SIG-M5 (cell line): Measurements from ENCODE around the gene RPL13.
A peak's percentile ranks its signal among the peaks of the same experiment; 100 is the strongest.

Experiments used
- DNase-seq: peaks from one replicate; lab custom pipeline; 2025; lab: John Stamatoyannopoulos, UW

RPL13 gene

GRCh38 chr16:89560378-89561141 lies at the start of gene RPL13:
Gene RPL13, plus strand, starts transcription at chr16:89560682. Its CDS starts 278 bp downstream, at chr16:89560960.
- DNase-seq: peak; percentile 79

DNA sequence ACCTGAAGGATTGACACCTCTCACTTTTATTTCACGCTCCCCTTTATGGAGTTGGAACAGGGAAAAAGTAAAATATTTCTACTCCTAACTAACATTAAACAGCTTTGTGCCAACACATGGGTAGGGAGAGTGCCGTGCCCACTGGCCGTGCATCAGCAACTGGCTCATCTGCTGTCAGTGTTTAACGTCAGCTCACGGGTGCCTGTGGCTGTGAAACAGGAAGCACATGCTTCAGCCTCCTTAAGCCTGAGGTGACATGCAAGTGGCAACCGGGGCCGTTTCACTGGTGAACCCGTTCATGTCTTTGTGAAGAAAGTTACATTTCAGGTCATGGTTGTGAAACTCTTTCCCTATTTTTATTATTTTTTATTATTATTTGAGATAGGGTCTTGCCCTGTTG lies 49.1 kb upstream of the RPL13 start:
- no peak for DNase-seq

DNA sequence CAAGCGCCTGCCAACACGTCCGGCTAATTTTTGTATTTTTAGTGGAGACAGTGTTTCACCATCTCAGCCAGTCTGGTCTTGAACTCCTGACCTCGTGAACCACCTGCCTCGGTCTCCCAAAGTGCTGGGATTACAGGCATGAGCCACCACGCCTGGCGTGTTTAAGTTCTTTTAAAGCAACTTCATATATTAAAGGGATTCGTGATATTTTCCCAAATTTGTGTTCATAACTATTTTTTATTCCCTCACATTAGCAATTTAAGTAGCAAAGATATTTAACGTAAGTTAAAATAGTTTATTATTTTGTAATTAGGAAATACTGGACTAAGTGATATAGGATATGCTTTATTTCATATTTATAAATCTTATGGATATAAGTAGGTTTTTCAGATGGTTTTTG lies 48.0 kb upstream of the RPL13 start:
- no peak for DNase-seq

DNA sequence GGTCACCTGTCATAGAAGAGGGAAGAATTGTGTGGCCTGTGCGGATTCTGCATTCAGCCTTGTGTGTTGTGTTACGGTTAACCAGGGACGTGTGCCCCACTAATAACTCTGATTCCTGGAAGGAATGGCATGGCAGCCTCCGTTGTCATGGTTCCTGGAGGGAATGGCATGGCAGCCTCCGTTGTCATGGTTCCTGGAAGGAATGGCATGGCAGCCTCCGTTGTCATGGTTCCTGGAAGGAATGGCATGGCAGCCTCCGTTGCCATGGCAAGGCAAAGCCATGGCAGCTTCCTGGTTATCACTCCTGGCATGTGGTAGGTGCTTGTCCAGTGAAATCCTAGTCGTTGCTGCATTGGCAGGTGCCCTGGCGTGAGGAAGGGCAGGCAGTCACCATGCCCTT lies 43.4 kb upstream of the RPL13 start:
- no peak for DNase-seq

DNA sequence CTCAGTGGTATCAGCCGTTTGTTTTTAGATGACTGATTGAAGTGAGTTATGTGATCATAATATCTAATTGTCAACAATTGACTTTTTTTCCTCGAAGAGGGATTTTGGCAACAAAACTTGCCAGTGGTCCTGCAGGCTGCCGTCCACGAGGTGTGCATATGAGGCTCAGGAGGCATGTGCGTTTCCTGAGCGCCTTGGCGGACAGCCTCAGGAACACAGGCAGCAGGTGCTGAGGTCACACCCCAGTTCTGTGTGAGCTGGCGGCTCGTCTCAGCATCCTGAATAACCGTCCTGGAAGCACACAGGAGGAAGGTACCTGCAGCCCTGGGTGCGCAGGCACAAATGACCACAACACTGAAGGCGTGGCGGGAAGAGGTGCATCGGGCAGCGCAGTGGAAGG lies 40.6 kb upstream of the RPL13 start:
- no peak for DNase-seq

- DNase-seq: no peak
Measured at GRCh38 chr16:89522287-89522686, 38.2 kb upstream of the RPL13 start.

- no peak for DNase-seq
Measured at GRCh38 chr16:89523680-89524344, 36.7 kb upstream of the RPL13 start.

DNA sequence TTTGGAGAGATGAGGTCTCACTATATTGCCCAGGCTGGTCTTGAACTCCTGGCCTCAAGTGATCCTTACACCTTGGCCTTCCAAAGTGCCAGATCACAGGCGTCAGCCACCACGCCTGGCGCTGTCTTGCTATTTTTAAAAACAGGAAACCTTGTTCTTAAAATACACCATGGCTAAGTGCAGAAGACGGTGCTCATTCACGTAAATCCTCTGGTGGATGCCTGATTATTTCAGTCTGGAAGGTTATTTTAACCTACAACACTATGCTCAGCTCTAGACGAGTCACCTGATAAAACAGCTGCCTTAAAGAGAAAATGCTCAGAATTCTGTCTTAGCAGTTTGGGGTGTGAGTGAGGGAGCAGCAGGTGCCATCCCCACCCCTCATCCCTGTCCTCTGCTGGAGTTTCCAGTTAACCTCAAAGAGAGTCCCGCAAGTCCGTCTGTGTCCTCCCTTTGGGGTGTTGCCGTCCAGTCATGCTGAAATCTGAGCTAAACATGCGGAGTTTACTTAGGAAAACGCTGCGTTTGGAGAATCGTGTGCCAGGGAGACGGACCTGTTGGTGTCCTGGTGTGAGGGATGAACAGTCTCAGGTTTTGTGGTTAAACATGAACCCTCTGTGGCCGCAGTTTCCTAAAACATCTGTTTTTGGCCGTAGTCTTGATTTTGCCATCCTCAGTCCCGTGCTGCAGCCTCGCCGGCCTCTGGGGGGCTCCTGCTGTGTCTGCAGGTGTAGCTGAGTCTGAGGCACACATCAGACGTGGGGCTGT lies 35.2 kb upstream of the RPL13 start:
- DNase-seq: no peak

DNA sequence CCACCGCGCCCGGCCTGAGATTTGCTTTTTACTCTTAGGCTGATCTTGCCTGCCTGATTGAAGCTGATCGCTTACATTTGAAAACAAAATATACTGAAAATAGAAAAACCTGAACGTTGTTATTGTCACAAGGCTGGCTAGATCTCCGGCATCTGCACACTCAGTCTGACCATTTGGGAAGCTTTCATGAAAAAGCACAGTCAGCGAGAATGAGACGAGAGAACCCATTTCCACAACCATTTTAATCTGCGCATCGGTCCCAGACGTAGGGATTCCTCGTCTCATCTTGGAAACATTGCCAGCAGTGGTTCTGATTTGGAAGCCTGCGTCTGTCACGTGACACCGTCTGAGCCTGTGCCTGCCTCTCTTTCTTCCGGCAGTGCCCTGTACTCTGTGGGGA lies 31.4 kb upstream of the RPL13 start:
- no peak for DNase-seq

- no peak for DNase-seq
Measured at GRCh38 chr16:89530401-89531381, 29.8 kb upstream of the RPL13 start.

DNA sequence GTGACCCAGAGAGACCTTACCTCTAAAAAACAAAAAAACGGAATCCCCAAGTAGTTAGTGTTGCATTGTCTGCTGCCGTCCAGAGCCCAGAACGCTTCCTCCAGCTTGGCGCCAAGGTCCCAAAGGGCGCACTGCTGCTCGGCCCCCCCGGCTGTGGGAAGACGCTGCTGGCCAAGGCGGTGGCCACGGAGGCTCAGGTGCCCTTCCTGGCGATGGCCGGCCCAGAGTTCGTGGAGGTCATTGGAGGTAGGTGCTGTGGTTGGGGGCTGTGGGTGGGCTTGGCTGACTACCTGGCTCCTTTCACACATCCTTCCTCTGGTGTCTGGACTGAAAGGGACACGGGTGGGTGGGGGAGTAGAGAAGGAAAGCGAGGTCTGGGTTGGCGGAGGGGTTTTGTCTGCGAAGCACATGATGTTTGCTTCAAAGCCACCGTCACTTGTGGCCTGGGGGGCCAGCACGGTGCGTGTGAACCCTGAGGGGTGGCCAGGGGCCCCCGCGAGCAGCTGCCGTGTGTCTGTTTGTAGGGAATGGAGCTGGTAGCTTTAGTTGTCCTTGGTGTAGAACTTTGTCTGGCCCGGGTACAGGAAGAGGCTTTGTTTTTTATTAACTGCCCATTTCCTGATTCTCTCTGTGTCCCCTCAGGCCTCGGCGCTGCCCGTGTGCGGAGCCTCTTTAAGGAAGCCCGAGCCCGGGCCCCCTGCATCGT lies 28.5 kb upstream of the RPL13 start:
- no peak for DNase-seq

DNA sequence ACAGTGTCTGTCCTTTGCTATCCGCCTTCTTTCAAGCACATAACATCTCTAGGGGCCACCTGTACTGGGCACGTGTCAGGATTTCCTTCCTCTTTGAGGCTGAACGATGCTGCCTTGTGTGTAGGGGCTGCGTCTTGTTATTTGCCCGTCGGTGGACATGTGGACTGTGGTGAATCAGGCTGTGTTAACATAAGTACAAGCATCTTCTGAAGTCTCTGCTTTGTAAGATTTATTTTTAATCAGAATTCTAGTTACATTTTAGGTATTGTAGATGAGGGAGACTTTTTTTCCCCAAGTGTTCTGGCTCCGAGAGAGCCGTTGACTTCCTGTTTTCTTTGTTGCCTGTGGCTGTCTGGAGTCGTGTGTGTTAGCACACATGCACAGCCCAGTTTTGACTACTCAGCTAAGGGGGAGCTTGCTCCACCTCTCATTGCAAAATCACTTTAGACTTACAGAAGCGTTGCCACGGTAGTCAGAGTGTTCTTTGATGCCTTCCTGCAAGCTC lies 26.2 kb upstream of the RPL13 start:
- DNase-seq: peak; percentile 88

DNA sequence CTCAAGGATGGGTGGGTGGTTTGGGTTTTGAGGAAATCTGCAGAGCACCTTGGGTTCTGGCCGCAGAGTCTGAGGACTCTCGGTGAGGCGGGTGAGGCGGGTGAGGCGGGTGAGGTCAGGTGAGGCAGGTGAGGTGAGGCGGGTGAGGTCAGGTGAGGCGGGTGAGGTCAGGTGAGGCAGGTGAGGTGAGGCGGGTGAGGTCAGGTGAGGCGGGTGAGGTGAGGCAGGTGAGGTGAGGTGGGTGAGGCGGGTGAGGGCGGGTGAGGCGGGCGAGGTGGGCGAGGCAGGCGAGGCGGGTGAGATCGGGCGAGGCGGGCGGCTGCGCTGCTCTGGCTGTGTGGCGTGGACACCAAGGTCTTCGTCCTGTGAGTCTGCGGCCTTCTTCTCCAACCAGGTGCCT lies 24.1 kb upstream of the RPL13 start:
- no peak for DNase-seq

GRCh38 chr16:89536886-89537548 lies 23.5 kb upstream of the RPL13 start:
- DNase-seq: no peak

DNA sequence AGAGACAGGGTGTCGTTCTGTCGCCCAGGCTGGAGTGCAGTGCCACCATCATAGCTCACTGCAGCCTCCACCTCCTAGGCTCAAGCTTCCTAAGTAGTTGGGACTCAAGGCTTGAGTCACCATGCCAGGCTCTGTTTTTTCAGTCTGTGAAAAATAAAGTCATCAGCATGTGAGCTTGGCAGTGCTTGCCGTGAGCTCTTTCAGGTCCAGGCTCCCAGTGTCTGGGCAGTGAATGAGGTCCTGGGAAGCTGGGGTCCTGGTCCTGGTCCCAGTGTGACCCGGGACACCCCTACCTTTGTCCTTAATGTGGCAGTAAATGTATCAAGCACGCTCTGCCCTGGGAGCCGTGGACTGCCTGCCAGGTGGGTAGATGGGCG lies 22.9 kb upstream of the RPL13 start:
- DNase-seq: no peak

DNA sequence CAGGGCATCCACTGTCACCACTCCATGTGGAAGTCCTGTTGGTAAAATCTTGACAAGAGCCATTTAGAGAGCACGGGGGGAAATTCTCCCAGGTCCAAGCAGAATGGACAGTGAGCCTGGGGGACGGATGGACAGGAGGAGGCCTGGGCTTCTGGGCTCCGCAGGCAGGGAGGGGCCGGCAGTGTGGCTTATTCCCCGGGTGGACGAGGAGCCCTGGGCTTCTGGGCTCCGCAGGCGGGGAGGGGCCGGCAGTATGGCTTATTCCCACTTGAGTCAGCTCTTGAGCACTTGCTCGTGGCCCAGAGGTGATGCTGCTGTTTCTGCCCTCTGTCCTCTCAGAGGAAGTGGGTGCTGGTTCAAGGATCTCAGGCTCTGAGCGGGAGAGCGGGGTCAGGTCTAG lies 22.2 kb upstream of the RPL13 start:
- DNase-seq: no peak

GRCh38 chr16:89540557-89540956 lies 19.9 kb upstream of the RPL13 start:
- no peak for DNase-seq

DNA sequence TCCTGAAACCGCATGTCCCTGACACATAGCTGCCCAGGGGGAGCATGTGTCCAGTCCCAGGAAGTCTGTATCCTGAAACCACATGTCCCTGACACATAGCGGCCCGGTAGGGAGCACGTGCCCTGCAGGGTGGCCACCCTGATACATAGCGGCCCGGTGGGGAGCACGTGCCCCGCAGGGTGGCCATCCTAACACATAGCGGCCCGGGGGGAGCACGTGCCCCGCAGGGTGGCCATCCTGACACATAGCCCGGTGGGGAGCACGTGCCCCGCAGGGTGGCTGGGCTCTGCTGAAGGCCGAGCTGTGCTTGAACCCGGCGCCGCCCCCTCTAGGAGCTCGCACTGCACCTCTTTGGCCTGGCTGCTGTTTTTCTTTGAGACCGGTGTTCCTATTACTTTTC lies 18.7 kb upstream of the RPL13 start:
- DNase-seq: no peak

GRCh38 chr16:89544113-89544512 lies 16.4 kb upstream of the RPL13 start:
- no peak for DNase-seq

- no peak for DNase-seq
Measured at GRCh38 chr16:89544713-89545043, 15.8 kb upstream of the RPL13 start.
